NB4 (cell line): ENCODE results near the gene SEMA6B.

Experiments
- POLR2A ChIP-seq: IDR thresholded peaks from 2 replicates; pipeline ENCODE4 v1.6.1; 2011; ENCODE audit warnings: mild to moderate bottlenecking; ENCODE audit not compliant: insufficient read length; ENCODE audit errors: extremely low read depth
- TF ChIP-seq, protein P1 (sequence below): IDR thresholded peaks from one replicate; pipeline ENCODE4 v1.5.1; 2012; ENCODE audit warnings: low read depth, low read length

DNA sequence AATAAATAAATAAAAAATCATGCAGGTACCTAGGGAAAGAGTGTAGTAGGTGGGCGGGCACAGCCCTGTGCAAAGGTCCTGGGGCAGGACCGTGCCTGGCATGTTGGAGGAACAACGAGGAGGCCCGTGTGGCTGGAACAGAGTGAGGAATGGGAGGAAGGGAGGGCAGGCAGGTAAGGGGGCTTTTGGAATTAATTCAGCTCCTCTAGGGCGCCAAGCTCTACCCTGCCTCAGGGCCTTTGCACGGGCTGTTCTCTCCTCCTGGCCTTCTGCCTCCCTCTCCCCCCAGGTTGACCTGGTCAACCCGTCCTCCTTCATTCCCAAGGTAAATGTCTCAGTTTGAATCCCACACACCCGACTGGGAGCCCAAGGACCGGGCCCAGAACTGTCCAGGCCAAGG, 31.1 kb upstream of the SEMA6B start:
- TF ChIP-seq, protein P1, sequence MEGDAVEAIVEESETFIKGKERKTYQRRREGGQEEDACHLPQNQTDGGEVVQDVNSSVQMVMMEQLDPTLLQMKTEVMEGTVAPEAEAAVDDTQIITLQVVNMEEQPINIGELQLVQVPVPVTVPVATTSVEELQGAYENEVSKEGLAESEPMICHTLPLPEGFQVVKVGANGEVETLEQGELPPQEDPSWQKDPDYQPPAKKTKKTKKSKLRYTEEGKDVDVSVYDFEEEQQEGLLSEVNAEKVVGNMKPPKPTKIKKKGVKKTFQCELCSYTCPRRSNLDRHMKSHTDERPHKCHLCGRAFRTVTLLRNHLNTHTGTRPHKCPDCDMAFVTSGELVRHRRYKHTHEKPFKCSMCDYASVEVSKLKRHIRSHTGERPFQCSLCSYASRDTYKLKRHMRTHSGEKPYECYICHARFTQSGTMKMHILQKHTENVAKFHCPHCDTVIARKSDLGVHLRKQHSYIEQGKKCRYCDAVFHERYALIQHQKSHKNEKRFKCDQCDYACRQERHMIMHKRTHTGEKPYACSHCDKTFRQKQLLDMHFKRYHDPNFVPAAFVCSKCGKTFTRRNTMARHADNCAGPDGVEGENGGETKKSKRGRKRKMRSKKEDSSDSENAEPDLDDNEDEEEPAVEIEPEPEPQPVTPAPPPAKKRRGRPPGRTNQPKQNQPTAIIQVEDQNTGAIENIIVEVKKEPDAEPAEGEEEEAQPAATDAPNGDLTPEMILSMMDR, result no peak
- TF ChIP-seq POLR2A, result no peak
